K562 (cell line): ENCODE data around the gene ORAI1. TPM values are rescaled to one million over a fixed set of nuclear protein-coding genes. Genes with fewer than 3 reads are reported as not detected.

ENCODE experiments used
- ATF3 ChIP-seq, 2 experiments: fragments of 450-650 bp in 1 of 2; sonication (generic) in 1 of 2; formaldehyde crosslinking in 1 of 2; IDR thresholded peaks in 1 of 2; conservative IDR thresholded peaks in 1 of 2; 2 replicates each; pipeline versions ENCODE4 v1.6.1 to v1.8.1; 2016 to 2023; ENCODE audit warnings: mild to moderate bottlenecking in 2 of 2, moderate library complexity in 2 of 2, inconsistent platforms in 1 of 2, missing genetic modification reagents in 1 of 2
- EGR1 ChIP-seq: fragments of 450-650 bp; conservative IDR thresholded peaks from 2 replicates; pipeline ENCODE4 v1.6.1; 2017; ENCODE audit warnings: mild to moderate bottlenecking
- EP300 ChIP-seq: IDR thresholded peaks from 2 replicates; pipeline ENCODE4 v1.6.1; 2012; ENCODE audit warnings: low read length, improper control_type of control experiment
- ETV1 ChIP-seq: fragments of 450-650 bp; conservative IDR thresholded peaks from 2 replicates; pipeline ENCODE4 v1.6.1; 2016; ENCODE audit warnings: missing genetic modification characterization, control low read depth, low read depth, missing compliant biosample characterization
- ETV5 ChIP-seq: sonication (generic); formaldehyde crosslinking; IDR thresholded peaks from 2 replicates; pipeline ENCODE4 v1.4.0; 2020; ENCODE audit warnings: low read depth, mild to moderate bottlenecking, missing genetic modification reagents
- GTF2E2 ChIP-seq: fragments of 200-800 bp; sonication (Bioruptor generic); IDR thresholded peaks from 2 replicates; pipeline ENCODE4 v1.6.1; 2016; ENCODE audit warnings: missing genetic modification characterization, missing compliant biosample characterization
- HNRNPLL ChIP-seq: fragments of 200-400 bp; formaldehyde crosslinking; IDR thresholded peaks from 2 replicates; pipeline ENCODE4 v1.6.1; 2017; ENCODE audit warnings: low read length, low read depth, mild to moderate bottlenecking; ENCODE audit not compliant: poor library complexity, severe bottlenecking
- KAT7 ChIP-seq: sonication (generic); formaldehyde crosslinking; IDR thresholded peaks from 2 replicates; pipeline ENCODE4 v1.8.0; 2022; ENCODE audit warnings: missing genetic modification reagents, mild to moderate bottlenecking, borderline replicate concordance
- MAFF ChIP-seq: IDR thresholded peaks from 2 replicates; pipeline ENCODE4 v1.6.1; 2012; ENCODE audit warnings: low read length, improper control_type of control experiment
- MAX ChIP-seq: sonication (generic); formaldehyde crosslinking; IDR thresholded peaks from 2 replicates; pipeline ENCODE4 v1.9.0; 2022; ENCODE audit warnings: mild to moderate bottlenecking, missing genetic modification reagents
- MTA1 ChIP-seq: fragments of 450-650 bp; IDR thresholded peaks from 2 replicates; pipeline ENCODE4 v1.6.1; 2017; ENCODE audit warnings: borderline replicate concordance
- NCOA4 ChIP-seq: fragments of 450-650 bp; IDR thresholded peaks from 2 replicates; pipeline ENCODE4 v1.6.1; 2018; ENCODE audit warnings: mild to moderate bottlenecking; ENCODE audit not compliant: partially characterized antibody
- NR2C2 ChIP-seq, 2 experiments: fragments of 200-800 bp in 1 of 2; sonication (Bioruptor generic) in 1 of 2; sonication (generic) in 1 of 2; formaldehyde crosslinking in 1 of 2; IDR thresholded peaks; 2 replicates each; pipeline versions ENCODE4 v1.6.1 to v1.8.0; 2016 to 2022; ENCODE audit warnings: mild to moderate bottlenecking in 1 of 2, missing compliant biosample characterization in 1 of 2, missing genetic modification characterization in 1 of 2, missing genetic modification reagents in 1 of 2
- NR3C1 ChIP-seq: sonication (generic); formaldehyde crosslinking; IDR thresholded peaks from 2 replicates; pipeline ENCODE4 v1.8.1; 2022; ENCODE audit warnings: missing genetic modification reagents
- SMC3 ChIP-seq: conservative IDR thresholded peaks from 2 replicates; pipeline ENCODE4 v1.6.1; 2011; ENCODE audit warnings: low read depth, low read length, improper control_type of control experiment; ENCODE audit not compliant: insufficient read depth
- VEZF1 ChIP-seq: fragments of 200-800 bp; sonication (Bioruptor generic); IDR thresholded peaks from 2 replicates; pipeline ENCODE4 v1.6.1; 2017; ENCODE audit warnings: missing genetic modification characterization, missing compliant biosample characterization
- ZC3H4 ChIP-seq: sonication (generic); formaldehyde crosslinking; IDR thresholded peaks from 2 replicates; pipeline ENCODE4 v1.9.0; 2021; ENCODE audit warnings: missing genetic modification reagents, borderline replicate concordance
- ZFPM2 ChIP-seq: fragments of 250-450 bp; sonication (Bioruptor Pico); IDR thresholded peaks from 2 replicates; pipeline ENCODE4 v1.5.1; 2022; ENCODE audit warnings: mild to moderate bottlenecking
- ZKSCAN8 ChIP-seq: fragments of 200-800 bp; sonication (Bioruptor generic); IDR thresholded peaks from 2 replicates; pipeline ENCODE4 v1.6.1; 2016; ENCODE audit warnings: missing genetic modification characterization, missing compliant biosample characterization
- ZNF140 ChIP-seq: fragments of 250-450 bp; sonication (Bioruptor Pico); IDR thresholded peaks from 2 replicates; pipeline ENCODE4 v1.8.0; 2021; ENCODE audit warnings: moderate library complexity, mild to moderate bottlenecking, inconsistent platforms
- ZNF197 ChIP-seq: fragments of 200-800 bp; sonication (Bioruptor generic); IDR thresholded peaks from 2 replicates; pipeline ENCODE4 v1.6.1; 2016; ENCODE audit warnings: low read depth, missing genetic modification characterization, missing compliant biosample characterization
- ZNF431 ChIP-seq: sonication (generic); formaldehyde crosslinking; IDR thresholded peaks from 2 replicates; pipeline ENCODE4 v1.8.0; 2022; ENCODE audit warnings: mild to moderate bottlenecking, missing genetic modification reagents
- polyA plus RNA-seq, 8 experiments: library from polyadenylated mRNA; depleted of rRNA in 4 of 8; stranded (reverse) in 5 of 8; unstranded in 3 of 8; fragments of >200 nt; fragmentation: Nextera tagmentation in 2 of 8; fragmentation: Illumina TruSeq in 1 of 8; extraction: Ambion mirVana in 2 of 8; extraction: Trizol in 1 of 8; gene quantifications; 2 replicates each; pipeline versions ENCODE4 v1.2.1 to v1.2.3, GENCODE V29; 2011 to 2014; ENCODE audit warnings: inconsistent platforms in 1 of 8, missing spikeins in 1 of 8
- total RNA-seq, 7 experiments: library from RNA; depleted of rRNA in 6 of 7; stranded (reverse); fragments of >200 nt in 6 of 7; fragmentation: Illumina TruSeq in 2 of 7; extraction: Trizol in 2 of 7; gene quantifications; 2 replicates each; pipeline versions ENCODE4 v1.2.1 to v1.2.3, GENCODE V29; 2011 to 2021; ENCODE audit warnings: low replicate concordance in 1 of 7
- TF ChIP-seq, protein P1 (sequence below), 2 experiments: fragments of 200-800 bp in 1 of 2; sonication (Bioruptor generic) in 1 of 2; sonication (generic) in 1 of 2; formaldehyde crosslinking in 1 of 2; IDR thresholded peaks in 1 of 2; conservative IDR thresholded peaks in 1 of 2; 2 replicates each; pipeline versions ENCODE4 v1.5.0 to v1.6.1; 2016 to 2020; ENCODE audit warnings: missing compliant biosample characterization in 1 of 2, missing genetic modification characterization in 1 of 2, missing genetic modification reagents in 1 of 2

ORAI1 gene
- total and polyA plus RNA-seq, 9 of the 15 experiments (the other 6 are each of a cell fraction or from before 2014, with no cell fraction given), result 2.6 to 23.8 (median 9.3) TPM

DNA sequence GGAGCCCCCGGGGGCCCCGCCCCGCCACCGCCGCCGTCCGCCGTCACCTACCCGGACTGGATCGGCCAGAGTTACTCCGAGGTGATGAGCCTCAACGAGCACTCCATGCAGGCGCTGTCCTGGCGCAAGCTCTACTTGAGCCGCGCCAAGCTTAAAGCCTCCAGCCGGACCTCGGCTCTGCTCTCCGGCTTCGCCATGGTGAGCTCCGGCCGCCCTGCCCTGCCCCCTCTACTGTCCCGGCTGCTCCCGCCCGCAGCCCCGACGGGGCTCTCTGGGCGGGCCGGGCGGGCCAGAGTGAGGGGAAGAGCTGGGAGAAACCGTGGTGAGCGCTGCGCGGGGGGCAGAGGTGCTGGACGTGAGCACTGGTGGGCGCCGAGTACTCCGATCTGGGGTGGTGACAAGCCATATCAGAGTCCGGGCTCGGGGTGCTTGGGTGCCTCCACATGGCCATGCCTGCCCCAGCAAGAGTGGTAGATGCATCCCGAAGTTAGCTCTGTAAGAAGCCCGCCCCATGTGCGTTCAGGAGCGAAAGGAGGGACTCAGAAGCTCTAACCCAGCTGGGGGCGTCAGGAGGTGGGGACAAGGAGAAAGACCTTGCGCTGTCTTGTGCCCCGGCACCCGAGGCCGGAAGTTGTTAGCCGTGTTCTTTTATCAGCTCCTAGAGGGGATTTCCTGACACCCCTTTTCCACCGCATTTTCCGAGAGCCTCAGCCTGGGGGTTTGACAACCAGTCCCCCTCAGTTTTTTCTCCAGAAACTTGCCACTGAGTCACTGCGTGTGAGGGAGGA lies 717 bp downstream of the ORAI1 start (continued):
- TF ChIP-seq NR2C2 (CRISPR knock-in tag; IDR thresholded peaks at IDR 0.05) (no peak), NR2C2 (tag; IDR thresholded peaks at IDR 0.05) (peak; percentile 57), MAX (CRISPR knock-in tag) (peak; percentile 49), ZKSCAN8 (0 out of 2 replicates have a peak, but pooled peaks have one; percentile 25), SMC3 (0 out of 2 replicates have a peak, but pooled peaks have one; percentile 15), VEZF1 (CRISPR knock-in tag) (peak; percentile 51; the same call in 1 of the 2 replicates), ZC3H4 (CRISPR knock-in tag) (0 out of 2 replicates have a peak, but pooled peaks have one; percentile 47), ZFPM2 (CRISPR knock-in tag) (no peak), EP300 (no peak), KAT7 (CRISPR knock-in tag) (peak; percentile 27; the same call in 1 of the 2 replicates), ZNF140 (no peak), EGR1 (0 out of 2 replicates have a peak, but pooled peaks have one; percentile 9), ETV1 (tag) (peak; percentile 69), NCOA4 (no peak), ETV5 (CRISPR knock-in tag) (0 out of 2 replicates have a peak, but pooled peaks have one; percentile 2), ZNF431 (CRISPR knock-in tag) (no peak), GTF2E2 (tag) (peak; percentile 53; the same call in 1 of the 2 replicates), MAFF (no peak), HNRNPLL (no peak), ZNF197 (CRISPR knock-in tag) (no peak), MTA1 (no peak), ATF3 (IDR thresholded peaks at IDR 0.05) (no peak), ATF3 (CRISPR knock-in tag; conservative IDR thresholded peaks at IDR 0.05) (no peak), NR3C1 (no peak)
- TF ChIP-seq, protein P1, sequence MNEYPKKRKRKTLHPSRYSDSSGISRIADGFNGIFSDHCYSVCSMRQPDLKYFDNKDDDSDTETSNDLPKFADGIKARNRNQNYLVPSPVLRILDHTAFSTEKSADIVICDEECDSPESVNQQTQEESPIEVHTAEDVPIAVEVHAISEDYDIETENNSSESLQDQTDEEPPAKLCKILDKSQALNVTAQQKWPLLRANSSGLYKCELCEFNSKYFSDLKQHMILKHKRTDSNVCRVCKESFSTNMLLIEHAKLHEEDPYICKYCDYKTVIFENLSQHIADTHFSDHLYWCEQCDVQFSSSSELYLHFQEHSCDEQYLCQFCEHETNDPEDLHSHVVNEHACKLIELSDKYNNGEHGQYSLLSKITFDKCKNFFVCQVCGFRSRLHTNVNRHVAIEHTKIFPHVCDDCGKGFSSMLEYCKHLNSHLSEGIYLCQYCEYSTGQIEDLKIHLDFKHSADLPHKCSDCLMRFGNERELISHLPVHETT (CRISPR knock-in tag; conservative IDR thresholded peaks at IDR 0.05 in 1 of 2, IDR thresholded peaks at IDR 0.05 in 1 of 2), result peak in 1 of 2 experiments; percentile 92; a peak in 2 of 4 replicates
